ENCODE results near the gene GPBP1L1. TPM values are rescaled to one million over a fixed set of nuclear protein-coding genes. Genes with fewer than 3 reads are reported as not detected.
A peak's percentile ranks its signal among the peaks of the same experiment; 100 is the strongest.

Gene GPBP1L1
- total and polyA plus RNA-seq, 9 of the 15 experiments (the other 6 are each of a cell fraction or from before 2014, with no cell fraction given): 86.0 to 216 (median 138) TPM

DNA sequence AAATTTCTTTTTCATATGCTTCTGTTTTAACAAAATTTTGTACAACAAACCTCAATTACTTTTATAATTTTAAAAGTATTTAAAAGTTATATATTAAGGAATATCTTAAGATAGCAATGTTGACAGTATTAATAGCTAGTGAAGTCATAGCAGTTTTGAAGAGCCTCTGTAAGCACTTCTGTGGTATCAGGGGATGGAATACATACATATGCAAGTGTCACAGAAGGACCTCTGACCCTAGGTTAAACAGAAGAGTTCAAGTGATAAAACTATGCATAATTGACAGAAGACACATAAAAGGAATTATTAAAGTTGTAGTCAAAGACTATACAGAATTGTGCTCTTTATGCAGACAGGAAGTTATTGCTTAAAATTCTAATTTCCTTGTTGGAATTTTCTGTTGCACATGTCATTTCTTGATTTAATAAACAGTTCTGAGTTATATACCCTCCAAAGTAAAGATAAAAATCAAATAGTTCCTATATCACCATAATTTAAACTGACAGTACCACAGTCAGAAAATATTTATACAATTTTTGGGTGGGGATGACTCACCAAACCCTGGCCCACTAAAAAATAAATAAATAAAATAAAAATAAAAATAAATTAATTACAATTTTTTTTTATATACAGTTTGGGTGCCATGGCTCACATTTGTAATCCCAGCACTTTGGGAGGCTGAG, 37.1 kb upstream of the GPBP1L1 start (continued):
- TF ChIP-seq, protein P1, sequence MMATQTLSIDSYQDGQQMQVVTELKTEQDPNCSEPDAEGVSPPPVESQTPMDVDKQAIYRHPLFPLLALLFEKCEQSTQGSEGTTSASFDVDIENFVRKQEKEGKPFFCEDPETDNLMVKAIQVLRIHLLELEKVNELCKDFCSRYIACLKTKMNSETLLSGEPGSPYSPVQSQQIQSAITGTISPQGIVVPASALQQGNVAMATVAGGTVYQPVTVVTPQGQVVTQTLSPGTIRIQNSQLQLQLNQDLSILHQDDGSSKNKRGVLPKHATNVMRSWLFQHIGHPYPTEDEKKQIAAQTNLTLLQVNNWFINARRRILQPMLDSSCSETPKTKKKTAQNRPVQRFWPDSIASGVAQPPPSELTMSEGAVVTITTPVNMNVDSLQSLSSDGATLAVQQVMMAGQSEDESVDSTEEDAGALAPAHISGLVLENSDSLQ (IDR thresholded peaks at IDR 0.05): peak; percentile 38; the same call in 1 of the 2 replicates
- peak; percentile 43; the same call in 1 of the 2 replicates for TF ChIP-seq TCF3 (CRISPR knock-in tag; IDR thresholded peaks at IDR 0.05)
- no peak for TF ChIP-seq ZNF778 (CRISPR knock-in tag; IDR thresholded peaks at IDR 0.05)
- TF ChIP-seq, protein P2, sequence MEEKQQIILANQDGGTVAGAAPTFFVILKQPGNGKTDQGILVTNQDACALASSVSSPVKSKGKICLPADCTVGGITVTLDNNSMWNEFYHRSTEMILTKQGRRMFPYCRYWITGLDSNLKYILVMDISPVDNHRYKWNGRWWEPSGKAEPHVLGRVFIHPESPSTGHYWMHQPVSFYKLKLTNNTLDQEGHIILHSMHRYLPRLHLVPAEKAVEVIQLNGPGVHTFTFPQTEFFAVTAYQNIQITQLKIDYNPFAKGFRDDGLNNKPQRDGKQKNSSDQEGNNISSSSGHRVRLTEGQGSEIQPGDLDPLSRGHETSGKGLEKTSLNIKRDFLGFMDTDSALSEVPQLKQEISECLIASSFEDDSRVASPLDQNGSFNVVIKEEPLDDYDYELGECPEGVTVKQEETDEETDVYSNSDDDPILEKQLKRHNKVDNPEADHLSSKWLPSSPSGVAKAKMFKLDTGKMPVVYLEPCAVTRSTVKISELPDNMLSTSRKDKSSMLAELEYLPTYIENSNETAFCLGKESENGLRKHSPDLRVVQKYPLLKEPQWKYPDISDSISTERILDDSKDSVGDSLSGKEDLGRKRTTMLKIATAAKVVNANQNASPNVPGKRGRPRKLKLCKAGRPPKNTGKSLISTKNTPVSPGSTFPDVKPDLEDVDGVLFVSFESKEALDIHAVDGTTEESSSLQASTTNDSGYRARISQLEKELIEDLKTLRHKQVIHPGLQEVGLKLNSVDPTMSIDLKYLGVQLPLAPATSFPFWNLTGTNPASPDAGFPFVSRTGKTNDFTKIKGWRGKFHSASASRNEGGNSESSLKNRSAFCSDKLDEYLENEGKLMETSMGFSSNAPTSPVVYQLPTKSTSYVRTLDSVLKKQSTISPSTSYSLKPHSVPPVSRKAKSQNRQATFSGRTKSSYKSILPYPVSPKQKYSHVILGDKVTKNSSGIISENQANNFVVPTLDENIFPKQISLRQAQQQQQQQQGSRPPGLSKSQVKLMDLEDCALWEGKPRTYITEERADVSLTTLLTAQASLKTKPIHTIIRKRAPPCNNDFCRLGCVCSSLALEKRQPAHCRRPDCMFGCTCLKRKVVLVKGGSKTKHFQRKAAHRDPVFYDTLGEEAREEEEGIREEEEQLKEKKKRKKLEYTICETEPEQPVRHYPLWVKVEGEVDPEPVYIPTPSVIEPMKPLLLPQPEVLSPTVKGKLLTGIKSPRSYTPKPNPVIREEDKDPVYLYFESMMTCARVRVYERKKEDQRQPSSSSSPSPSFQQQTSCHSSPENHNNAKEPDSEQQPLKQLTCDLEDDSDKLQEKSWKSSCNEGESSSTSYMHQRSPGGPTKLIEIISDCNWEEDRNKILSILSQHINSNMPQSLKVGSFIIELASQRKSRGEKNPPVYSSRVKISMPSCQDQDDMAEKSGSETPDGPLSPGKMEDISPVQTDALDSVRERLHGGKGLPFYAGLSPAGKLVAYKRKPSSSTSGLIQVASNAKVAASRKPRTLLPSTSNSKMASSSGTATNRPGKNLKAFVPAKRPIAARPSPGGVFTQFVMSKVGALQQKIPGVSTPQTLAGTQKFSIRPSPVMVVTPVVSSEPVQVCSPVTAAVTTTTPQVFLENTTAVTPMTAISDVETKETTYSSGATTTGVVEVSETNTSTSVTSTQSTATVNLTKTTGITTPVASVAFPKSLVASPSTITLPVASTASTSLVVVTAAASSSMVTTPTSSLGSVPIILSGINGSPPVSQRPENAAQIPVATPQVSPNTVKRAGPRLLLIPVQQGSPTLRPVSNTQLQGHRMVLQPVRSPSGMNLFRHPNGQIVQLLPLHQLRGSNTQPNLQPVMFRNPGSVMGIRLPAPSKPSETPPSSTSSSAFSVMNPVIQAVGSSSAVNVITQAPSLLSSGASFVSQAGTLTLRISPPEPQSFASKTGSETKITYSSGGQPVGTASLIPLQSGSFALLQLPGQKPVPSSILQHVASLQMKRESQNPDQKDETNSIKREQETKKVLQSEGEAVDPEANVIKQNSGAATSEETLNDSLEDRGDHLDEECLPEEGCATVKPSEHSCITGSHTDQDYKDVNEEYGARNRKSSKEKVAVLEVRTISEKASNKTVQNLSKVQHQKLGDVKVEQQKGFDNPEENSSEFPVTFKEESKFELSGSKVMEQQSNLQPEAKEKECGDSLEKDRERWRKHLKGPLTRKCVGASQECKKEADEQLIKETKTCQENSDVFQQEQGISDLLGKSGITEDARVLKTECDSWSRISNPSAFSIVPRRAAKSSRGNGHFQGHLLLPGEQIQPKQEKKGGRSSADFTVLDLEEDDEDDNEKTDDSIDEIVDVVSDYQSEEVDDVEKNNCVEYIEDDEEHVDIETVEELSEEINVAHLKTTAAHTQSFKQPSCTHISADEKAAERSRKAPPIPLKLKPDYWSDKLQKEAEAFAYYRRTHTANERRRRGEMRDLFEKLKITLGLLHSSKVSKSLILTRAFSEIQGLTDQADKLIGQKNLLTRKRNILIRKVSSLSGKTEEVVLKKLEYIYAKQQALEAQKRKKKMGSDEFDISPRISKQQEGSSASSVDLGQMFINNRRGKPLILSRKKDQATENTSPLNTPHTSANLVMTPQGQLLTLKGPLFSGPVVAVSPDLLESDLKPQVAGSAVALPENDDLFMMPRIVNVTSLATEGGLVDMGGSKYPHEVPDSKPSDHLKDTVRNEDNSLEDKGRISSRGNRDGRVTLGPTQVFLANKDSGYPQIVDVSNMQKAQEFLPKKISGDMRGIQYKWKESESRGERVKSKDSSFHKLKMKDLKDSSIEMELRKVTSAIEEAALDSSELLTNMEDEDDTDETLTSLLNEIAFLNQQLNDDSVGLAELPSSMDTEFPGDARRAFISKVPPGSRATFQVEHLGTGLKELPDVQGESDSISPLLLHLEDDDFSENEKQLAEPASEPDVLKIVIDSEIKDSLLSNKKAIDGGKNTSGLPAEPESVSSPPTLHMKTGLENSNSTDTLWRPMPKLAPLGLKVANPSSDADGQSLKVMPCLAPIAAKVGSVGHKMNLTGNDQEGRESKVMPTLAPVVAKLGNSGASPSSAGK (IDR thresholded peaks at IDR 0.05): no peak
- no peak for TF ChIP-seq ZNF764 (CRISPR knock-in tag; IDR thresholded peaks at IDR 0.05; ENCODE audit: low read depth)

Data from K562 (cell line).